HG03432 (cell line): ENCODE data around the gene DLG2.
A peak's percentile ranks its signal among the peaks of the same experiment; 100 is the strongest.

Source experiments
- ATAC-seq: cut with Tn5 transposase; IDR thresholded peaks from one replicate; pipeline ENCODE4 v1.9.1; 2021; ENCODE audit warnings: mild to moderate bottlenecking, moderate library complexity; ENCODE audit not compliant: unreplicated experiment

DLG2 gene

DNA sequence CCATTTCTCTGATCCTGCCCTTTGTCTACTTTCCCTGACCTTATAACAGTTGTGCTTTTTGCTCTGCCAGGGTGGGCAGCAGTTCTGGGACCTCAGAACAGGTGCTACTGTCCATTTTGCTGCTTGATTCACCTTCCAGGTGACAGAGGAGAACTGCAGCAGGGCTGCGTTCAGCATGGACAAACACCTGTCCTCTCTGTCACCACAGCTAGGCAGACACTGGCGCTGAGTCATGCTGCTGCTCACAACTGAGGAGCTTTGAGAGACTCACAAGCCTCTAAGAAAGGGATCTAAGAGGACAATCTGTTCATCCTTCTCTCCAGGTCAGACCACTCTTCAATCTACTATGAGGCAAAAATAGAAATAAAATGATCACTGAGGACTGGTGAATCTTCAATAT is 1196.5 kb downstream of the DLG2 start:
- no peak for ATAC-seq

DNA sequence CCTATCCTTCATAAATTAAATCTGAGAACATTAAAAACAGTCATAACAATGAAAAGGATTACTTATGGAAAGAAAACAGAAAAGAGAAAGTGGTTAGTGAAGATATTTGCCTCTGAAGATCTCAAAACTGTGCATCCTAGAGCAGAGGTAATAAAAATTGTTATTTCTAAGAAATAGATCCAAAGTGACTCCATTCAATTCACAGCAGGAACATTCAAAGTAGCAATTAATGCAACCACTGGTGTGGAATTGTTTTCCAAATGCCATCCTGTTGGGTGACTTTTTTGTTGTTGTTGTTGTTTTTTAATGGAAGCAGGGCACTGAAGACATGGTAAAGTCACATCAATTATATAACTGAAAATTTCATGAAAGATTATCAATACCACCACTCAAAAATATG is 1201.5 kb downstream of the DLG2 start:
- no peak for ATAC-seq

GRCh38 chr11:84420271-84420670 is 1206.9 kb downstream of the DLG2 start:
- no peak for ATAC-seq

DNA sequence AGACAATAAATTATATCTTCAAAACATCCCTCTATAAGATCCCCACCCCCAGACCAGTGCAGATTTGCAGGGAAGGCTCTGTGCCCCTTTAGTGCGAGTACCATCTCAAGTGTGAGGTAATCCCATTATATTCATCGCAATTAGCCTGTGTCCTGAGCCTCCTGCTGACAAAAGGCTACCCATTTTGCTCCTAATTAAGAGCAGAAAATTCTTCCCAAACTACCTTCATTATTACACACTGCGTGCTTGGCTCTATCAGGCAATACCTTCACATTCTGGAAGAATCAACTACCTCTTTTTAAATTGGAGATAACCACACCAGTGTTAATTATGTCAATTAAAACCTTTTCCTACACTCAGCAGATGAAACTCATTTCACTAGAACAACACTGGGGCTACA is 1207.5 kb downstream of the DLG2 start:
- no peak for ATAC-seq

- no peak for ATAC-seq
These were observed 1212.2 kb downstream of the DLG2 start for GRCh38 chr11:84414920-84415319.

- no peak for ATAC-seq
These were observed 1213.6 kb downstream of the DLG2 start for GRCh38 chr11:84413549-84413948.

DNA sequence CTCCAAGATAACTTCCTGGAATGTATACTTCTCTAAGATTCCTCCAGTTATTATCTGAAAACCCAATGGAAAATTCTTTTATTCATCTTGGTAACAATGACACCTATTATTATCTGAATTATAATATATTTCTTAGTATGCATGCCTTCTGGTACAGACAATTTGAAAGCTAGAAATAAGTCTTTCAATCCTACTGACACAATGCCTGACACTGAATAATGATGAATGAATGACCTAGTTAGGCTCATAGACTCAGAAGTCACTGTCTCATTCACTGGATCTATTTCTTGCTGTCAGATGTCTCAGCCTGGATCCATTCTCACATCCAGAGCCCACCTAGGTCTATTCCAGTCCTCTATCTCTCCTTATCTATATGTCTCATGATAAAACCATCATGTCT is 1214.3 kb downstream of the DLG2 start:
- no peak for ATAC-seq

GRCh38 chr11:84408946-84409411 is 1218.2 kb downstream of the DLG2 start:
- no peak for ATAC-seq

GRCh38 chr11:84407091-84407490 is 1220.1 kb downstream of the DLG2 start:
- ATAC-seq, result no peak

DNA sequence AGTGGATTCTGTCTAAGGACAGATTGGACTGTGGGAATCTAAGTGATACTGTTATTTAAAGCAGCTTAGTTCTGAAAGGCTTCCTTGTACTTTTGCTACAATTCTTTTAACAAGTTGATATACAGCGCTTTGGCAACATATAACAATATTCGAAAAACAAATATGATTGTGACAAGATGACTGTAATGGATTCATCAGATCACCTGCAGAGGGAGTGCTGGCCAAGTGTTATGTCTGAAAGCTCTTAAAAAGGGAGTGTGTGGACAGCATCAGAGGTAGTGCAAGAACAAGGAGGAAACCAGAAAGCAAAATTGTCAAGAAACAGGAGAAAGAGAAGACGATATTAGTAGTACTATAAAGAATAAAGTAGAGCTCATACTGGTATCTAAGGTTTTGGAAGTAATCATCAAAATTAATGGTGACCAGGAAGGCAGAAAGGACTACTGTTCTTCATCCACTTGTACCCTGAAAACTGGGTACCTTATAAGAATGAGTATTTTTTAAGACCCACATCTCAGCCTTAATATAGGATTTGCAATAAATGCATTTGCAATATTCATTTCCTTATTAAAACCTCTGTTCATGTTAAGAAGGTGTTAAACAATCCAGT is 1229.0 kb downstream of the DLG2 start:
- peak; percentile 58 for ATAC-seq

DNA sequence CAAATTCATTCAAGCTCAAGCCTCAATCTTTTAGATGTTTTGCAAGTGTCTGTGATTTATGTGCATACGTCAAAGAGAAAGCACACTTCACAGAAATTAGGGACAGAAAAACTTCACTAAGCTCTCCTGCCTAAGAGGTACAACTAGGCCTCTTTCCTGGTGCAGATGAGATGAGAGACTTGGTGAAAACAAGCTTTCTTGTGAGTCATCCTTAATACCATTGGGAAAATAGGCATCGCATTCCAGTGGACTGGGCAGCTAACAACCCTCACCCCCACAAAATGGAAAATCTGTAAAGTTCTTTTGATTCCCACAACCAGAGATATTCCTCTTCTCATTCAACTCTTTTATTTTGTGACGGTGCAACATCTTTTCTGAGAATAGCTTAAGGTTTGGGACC is 1230.6 kb downstream of the DLG2 start:
- no peak for ATAC-seq

DNA sequence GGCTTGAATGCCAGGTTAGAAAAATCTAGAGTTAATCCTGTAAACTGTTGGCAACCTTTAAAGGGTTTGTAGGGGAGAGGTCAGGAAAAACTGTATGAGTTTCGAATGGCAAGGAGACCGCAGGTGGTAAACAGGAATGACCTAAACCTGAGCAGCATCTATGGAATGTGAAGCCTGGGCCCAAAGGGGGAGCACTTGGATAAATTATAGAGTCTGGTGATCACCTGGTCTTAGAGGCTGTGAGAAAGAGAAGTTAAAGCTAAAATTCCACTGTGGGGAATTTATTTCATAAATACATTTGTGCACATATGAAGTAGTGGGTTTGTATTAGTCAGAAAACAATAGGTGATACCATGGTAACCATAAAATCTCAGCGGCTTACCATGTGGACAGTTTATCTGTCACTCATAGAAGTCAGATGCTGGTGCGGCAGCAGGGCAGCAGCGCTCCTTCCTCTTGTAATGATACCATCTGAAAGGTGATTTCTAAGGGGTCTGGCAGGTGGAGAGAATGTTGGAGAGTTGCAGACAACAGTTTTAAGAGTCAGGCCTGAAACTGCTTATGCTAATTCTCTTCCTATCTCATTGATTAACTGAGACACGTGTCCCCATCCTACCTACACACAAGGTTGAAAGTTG is 1236.6 kb downstream of the DLG2 start:
- no peak for ATAC-seq

GRCh38 chr11:84389696-84390095 is 1237.4 kb downstream of the DLG2 start:
- no peak for ATAC-seq

GRCh38 chr11:84384731-84385130 is 1242.4 kb downstream of the DLG2 start:
- peak; percentile 85 for ATAC-seq

DNA sequence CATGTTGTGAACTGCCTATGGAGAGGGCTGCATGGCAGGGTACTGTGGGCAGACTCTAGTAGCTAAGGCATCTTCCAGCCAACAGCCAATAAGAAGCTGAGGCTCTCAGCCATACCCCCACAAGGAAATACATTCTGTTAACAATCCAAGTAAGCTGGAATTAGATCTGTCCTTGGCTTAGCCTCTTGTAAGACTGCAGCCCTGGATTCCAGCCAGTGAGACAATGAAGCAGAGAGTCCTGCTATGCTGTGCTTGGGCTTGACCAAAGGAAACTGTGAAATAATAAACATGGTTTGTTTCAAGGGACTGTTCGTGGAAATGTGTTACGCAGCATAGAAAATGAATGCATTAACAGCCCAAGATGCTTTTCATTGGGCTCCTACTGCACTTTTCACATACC is 1243.6 kb downstream of the DLG2 start:
- no peak for ATAC-seq

GRCh38 chr11:84381666-84382065 is 1245.5 kb downstream of the DLG2 start:
- no peak for ATAC-seq

DNA sequence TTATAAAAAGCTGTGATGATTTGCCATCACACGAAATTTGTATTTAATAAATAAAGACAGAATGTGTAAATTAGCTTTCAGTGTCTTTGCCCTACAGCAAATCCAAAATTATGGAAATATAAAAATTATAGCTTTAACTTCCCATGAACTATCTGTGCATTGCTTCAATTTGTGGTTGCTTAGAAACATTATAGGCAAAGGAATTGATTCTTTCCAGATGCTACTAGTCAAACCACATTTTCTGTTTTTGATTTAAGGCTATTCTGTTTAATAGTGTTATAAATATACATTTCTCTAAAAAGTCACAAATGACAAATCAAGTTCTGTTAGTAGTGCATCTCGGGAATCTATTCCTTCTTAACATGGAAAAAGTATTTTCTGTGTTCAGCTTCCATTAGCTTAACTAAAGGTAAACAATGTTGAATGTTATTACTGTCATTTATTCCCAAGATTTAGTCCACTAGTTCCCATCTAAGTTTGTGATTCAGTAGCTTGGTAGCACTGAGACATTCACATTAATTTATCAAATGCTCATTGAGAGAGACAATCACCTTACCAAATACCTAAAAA is 1254.7 kb downstream of the DLG2 start:
- ATAC-seq, result no peak

GRCh38 chr11:84358034-84358433 is 1269.1 kb downstream of the DLG2 start:
- no peak for ATAC-seq

- ATAC-seq, result no peak
These were observed 1271.2 kb downstream of the DLG2 start for GRCh38 chr11:84355911-84356310.

DNA sequence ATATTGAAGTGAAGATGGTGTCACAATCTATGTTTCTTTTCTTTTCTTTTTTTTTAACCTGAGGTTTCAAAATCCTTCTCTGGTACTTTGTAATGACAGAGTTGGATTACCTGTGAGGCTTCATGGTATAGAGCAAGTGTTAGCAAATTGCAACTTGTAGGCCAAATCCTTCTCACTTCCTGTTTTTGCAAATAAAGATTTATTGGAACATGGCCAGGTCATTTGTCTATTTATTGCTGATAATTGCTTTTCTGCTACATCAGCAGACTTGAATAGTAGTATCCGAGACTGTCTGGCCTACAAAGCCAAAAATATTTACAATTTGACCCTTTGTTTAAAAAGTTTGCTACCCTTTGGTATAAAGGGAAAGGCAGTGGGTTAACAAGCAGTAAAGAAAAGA is 1281.5 kb downstream of the DLG2 start:
- ATAC-seq, result no peak

GRCh38 chr11:84345027-84345426 is 1282.1 kb downstream of the DLG2 start:
- ATAC-seq, result no peak

DNA sequence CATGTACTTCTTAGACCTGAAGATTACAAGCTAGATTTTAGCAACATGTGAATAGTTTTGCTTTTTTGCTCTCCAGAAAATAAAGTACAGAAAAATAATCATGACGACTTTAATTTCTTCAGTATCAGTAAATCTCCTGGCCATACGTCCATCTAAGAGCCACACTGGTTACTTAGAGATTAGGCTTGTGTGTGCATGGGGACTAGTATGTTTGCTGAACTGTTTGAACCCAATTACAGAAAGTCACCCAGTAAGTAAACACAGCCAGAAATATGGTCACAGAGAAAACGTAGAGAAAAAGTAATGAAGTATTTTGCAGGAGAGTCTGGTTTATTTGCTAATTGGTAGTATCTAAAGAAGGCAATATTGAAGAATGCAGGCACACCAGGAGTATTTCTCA is 1287.3 kb downstream of the DLG2 start:
- ATAC-seq, result no peak

DNA sequence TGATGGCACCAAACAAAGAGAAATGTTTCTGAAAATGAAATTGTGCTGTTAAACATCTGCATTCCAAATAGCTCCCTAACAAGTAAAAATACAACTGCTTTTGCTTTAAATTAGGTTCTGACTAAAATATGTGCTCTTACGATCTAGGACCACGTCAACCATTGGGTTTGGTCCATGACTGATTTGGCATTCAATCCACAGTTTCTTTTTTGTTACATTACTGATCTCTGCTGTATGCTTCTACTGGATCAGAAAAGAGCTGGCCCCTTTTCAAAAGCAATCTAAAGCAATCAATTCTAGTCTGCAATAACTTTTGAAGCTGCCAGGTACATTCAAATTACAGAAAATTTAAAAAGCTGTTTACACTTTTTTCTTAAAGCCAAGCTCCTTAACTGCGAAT is 1293.9 kb downstream of the DLG2 start:
- no peak for ATAC-seq
